Liver (tissue), 9 donors: ENCODE results near the gene IFT57. TPM values are rescaled to one million over a fixed set of nuclear protein-coding genes. Genes with fewer than 3 reads are reported as not detected.

Experiments used
- DNase-seq: peaks from one replicate; pipeline ENCODE4 v3.0.0-alpha.2; 2017; ENCODE audit warnings: low spot score
- H3K27ac ChIP-seq, 2 donors: one replicate each; pipeline ENCODE4 v1.7.0; 2013; ENCODE audit warnings: inconsistent platforms in 2 of 2, low read length in 2 of 2, control low read depth in 1 of 2, low read depth in 1 of 2, mild to moderate bottlenecking in 1 of 2
- H3K27me3 ChIP-seq, 4 donors: one replicate each; pipeline versions ENCODE4 v1.6.1 to v1.7.0; 2013; ENCODE audit warnings: low read length in 3 of 4, inconsistent platforms in 1 of 4, mild to moderate bottlenecking in 1 of 4, moderate library complexity in 1 of 4; ENCODE audit not compliant: control insufficient read depth in 4 of 4, insufficient read depth in 4 of 4
- H3K36me3 ChIP-seq, 4 donors: one replicate each; pipeline versions ENCODE4 v1.6.1 to v1.7.0; 2013; ENCODE audit warnings: low read length in 3 of 4, mild to moderate bottlenecking in 3 of 4, low read depth in 1 of 4, moderate library complexity in 1 of 4; ENCODE audit not compliant: control insufficient read depth in 4 of 4, insufficient read depth in 3 of 4
- H3K4me1 ChIP-seq, 4 donors: one replicate each; pipeline versions ENCODE4 v1.6.1 to v1.7.0; 2013; ENCODE audit warnings: low read length in 3 of 4, mild to moderate bottlenecking in 3 of 4, moderate library complexity in 1 of 4; ENCODE audit not compliant: control insufficient read depth in 4 of 4, insufficient read depth in 4 of 4
- H3K4me3 ChIP-seq, 3 donors: one replicate each; pipeline versions ENCODE4 v1.6.1 to v1.7.0; 2013; ENCODE audit warnings: low read length in 3 of 3, control low read depth in 1 of 3, low read depth in 1 of 3, mild to moderate bottlenecking in 1 of 3
- H3K9ac ChIP-seq, 2 donors: one replicate each; pipeline ENCODE4 v1.7.0; 2013; ENCODE audit warnings: low read length in 2 of 2, mild to moderate bottlenecking in 2 of 2, moderate library complexity in 2 of 2, control low read depth in 1 of 2, low read depth in 1 of 2
- H3K9me3 ChIP-seq, 4 donors: one replicate each; pipeline versions ENCODE4 v1.6.1 to v1.7.0; 2013; ENCODE audit warnings: low read length in 3 of 4; ENCODE audit not compliant: control insufficient read depth in 4 of 4
- CTCF ChIP-seq: fragments of 150-350 bp; IDR thresholded peaks from 2 replicates; pipeline ENCODE4 v1.5.1; 2017; ENCODE audit warnings: improper control_type of control experiment, low read depth, low read length; ENCODE audit not compliant: missing input control
- EGR1 ChIP-seq, 2 donors: IDR thresholded peaks; 2 replicates each; pipeline ENCODE4 v1.6.1; 2016 to 2018; ENCODE audit warnings: antibody characterized with exemption in 2 of 2, low read depth in 2 of 2
- FOXA1 ChIP-seq: IDR thresholded peaks from 2 replicates; pipeline ENCODE4 v1.6.1; 2016; ENCODE audit warnings: antibody characterized with exemption
- FOXA2 ChIP-seq: IDR thresholded peaks from 2 replicates; pipeline ENCODE4 v1.6.1; 2016; ENCODE audit warnings: antibody characterized with exemption
- GABPA ChIP-seq, 2 donors: IDR thresholded peaks in 1 of 2; conservative IDR thresholded peaks in 1 of 2; 2 replicates each; pipeline ENCODE4 v1.6.1; 2016; ENCODE audit warnings: antibody characterized with exemption in 2 of 2, mild to moderate bottlenecking in 1 of 2, moderate library complexity in 1 of 2
- HNF4A ChIP-seq, 2 donors: conservative IDR thresholded peaks; 2 replicates each; pipeline ENCODE4 v1.6.1; 2016; ENCODE audit warnings: antibody characterized with exemption in 2 of 2, mild to moderate bottlenecking in 2 of 2
- HNF4G ChIP-seq: IDR thresholded peaks from 2 replicates; pipeline ENCODE4 v1.6.1; 2016; ENCODE audit warnings: antibody characterized with exemption
- JUND ChIP-seq, 2 donors: IDR thresholded peaks; 2 replicates each; pipeline ENCODE4 v1.6.1; 2016; ENCODE audit warnings: antibody characterized with exemption in 2 of 2
- NR2F2 ChIP-seq: IDR thresholded peaks from 2 replicates; pipeline ENCODE4 v1.6.1; 2016; ENCODE audit warnings: antibody characterized with exemption
- SP1 ChIP-seq: IDR thresholded peaks from 2 replicates; pipeline ENCODE4 v1.6.1; 2018; ENCODE audit warnings: antibody characterized with exemption, mild to moderate bottlenecking
- TAF1 ChIP-seq: conservative IDR thresholded peaks from 2 replicates; pipeline ENCODE4 v1.6.1; 2016; ENCODE audit warnings: antibody characterized with exemption, mild to moderate bottlenecking
- WGBS: extraction: QIAGEN DNeasy Blood & Tissue Kit; methylation state at CpG from one replicate; pipeline ENCODE4 v1.1.7; 2013; 5-methylcytosine and 5-hydroxymethylcytosine counted together
- polyA plus RNA-seq, 2 donors: library from polyadenylated mRNA; stranded (reverse) in 1 of 2; unstranded in 1 of 2; fragments of 200-250 nt in 1 of 2; fragments of >200 nt in 1 of 2; fragmentation: Nextera tagmentation in 1 of 2; extraction: Ambion mirVana in 1 of 2; gene quantifications; one replicate each; pipeline versions ENCODE4 v1.2.1 to v1.2.3, GENCODE V29; 2013 to 2015
- total RNA-seq, 2 donors: library from RNA; depleted of rRNA; stranded (reverse); fragments of >200 nt; gene quantifications; one replicate each; pipeline ENCODE4 v1.2.3, GENCODE V29; 2014
- TF ChIP-seq, protein P1 (sequence below): IDR thresholded peaks from 2 replicates; pipeline ENCODE4 v1.6.1; 2016; ENCODE audit warnings: antibody characterized with exemption
- TF ChIP-seq, protein P2 (sequence below): IDR thresholded peaks from 2 replicates; pipeline ENCODE4 v1.6.1; 2016; ENCODE audit warnings: antibody characterized with exemption, mild to moderate bottlenecking
- donor health status: healthy.
- donor health status: healthy.
- donor health status: healthy.
- donor health status: healthy.
- donor health status: healthy.

Gene IFT57
- total and polyA plus RNA-seq, 4 donors = 5.2 to 9.2 (median 7.3) TPM

DNA sequence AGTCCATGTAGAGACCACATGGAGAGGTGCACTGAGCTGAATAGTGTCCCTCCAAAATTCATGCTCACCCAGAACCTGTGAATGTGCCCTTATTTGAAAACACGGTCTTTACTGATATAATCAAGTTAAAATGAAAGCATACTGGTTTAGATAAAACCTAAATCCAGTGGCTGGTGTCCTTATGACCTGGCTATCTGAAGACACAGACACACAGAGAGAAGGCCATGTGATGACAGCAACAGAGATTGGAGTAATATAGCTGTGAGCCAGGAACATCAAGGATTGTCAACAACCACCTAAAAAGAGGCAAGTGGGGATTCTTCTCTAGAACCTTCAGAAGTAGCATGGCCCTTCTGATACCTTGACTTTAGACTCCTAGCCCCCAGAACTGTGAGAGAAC is 76.6 kb downstream of the IFT57 start:
- H3K9ac ChIP-seq = no peak overlapping the region
- no peaks in the 10 kb centered on the region for H3K27me3 ChIP-seq
- H3K27ac ChIP-seq = no peak overlapping the region
- no peak for TF ChIP-seq FOXA1
- TF ChIP-seq, protein P1, sequence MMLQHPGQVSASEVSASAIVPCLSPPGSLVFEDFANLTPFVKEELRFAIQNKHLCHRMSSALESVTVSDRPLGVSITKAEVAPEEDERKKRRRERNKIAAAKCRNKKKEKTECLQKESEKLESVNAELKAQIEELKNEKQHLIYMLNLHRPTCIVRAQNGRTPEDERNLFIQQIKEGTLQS = no peak
- TF ChIP-seq SP1 = no peak
- TF ChIP-seq HNF4G = no peak
- no peak for TF ChIP-seq FOXA2
- TF ChIP-seq JUND (IDR thresholded peaks at IDR 0.05) = no peak
- TF ChIP-seq EGR1 (IDR thresholded peaks at IDR 0.05; ENCODE audit: low read depth in 2 of 2) = no peak
- TF ChIP-seq, protein P2, sequence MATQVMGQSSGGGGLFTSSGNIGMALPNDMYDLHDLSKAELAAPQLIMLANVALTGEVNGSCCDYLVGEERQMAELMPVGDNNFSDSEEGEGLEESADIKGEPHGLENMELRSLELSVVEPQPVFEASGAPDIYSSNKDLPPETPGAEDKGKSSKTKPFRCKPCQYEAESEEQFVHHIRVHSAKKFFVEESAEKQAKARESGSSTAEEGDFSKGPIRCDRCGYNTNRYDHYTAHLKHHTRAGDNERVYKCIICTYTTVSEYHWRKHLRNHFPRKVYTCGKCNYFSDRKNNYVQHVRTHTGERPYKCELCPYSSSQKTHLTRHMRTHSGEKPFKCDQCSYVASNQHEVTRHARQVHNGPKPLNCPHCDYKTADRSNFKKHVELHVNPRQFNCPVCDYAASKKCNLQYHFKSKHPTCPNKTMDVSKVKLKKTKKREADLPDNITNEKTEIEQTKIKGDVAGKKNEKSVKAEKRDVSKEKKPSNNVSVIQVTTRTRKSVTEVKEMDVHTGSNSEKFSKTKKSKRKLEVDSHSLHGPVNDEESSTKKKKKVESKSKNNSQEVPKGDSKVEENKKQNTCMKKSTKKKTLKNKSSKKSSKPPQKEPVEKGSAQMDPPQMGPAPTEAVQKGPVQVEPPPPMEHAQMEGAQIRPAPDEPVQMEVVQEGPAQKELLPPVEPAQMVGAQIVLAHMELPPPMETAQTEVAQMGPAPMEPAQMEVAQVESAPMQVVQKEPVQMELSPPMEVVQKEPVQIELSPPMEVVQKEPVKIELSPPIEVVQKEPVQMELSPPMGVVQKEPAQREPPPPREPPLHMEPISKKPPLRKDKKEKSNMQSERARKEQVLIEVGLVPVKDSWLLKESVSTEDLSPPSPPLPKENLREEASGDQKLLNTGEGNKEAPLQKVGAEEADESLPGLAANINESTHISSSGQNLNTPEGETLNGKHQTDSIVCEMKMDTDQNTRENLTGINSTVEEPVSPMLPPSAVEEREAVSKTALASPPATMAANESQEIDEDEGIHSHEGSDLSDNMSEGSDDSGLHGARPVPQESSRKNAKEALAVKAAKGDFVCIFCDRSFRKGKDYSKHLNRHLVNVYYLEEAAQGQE = no peak
- no peak for TF ChIP-seq NR2F2
- TF ChIP-seq CTCF = no peak
- no peak for TF ChIP-seq TAF1
- no peak overlapping the region for H3K4me3 ChIP-seq
- no peak for DNase-seq
- H3K36me3 ChIP-seq = no peaks in the 10 kb centered on the region
- H3K9me3 ChIP-seq = peaks cover 0 to 5% (median 0%) of the 10 kb centered on the region in 4 donors
- 78% methylated on average over 1 of the region's 1 CpG for WGBS
- H3K4me1 ChIP-seq = no peaks in the 10 kb centered on the region

DNA sequence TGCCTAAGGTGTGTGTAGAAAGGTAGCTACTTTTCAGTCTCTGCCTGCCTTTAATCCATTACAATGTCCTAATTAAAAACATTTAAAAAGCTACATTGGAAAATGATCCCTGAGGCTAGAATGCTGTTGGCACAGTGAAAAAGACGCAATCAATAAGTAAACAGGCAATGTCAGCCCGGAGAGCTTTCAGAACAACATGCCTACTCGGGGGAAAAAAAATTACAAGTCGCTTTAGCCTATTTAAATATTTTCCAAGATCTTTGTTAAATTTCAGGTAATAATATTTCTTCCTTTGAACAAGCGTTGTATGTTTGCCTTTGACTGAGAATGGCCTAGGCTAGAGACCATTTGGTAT is 84.8 kb downstream of the IFT57 start:
- Histone ChIP-seq H3K9ac (no peak overlapping the region), H3K27me3 (no peaks in the 10 kb centered on the region), H3K9me3 (no peaks in the 10 kb centered on the region), H3K4me3 (peak overlapping the region in 1 of 3 donors; percentile 6), H3K36me3 (no peaks in the 10 kb centered on the region), H3K27ac (no peak overlapping the region), H3K4me1 (peaks cover 0 to 2% (median 0%) of the 10 kb centered on the region in 4 donors)
- no peak for DNase-seq
- WGBS = 28% methylated on average over 5 of the region's 5 CpGs
- no peak for TF ChIP-seq GABPA (IDR thresholded peaks at IDR 0.05 in 1 of 2, conservative IDR thresholded peaks at IDR 0.05 in 1 of 2)
- peak; percentile 30 for TF ChIP-seq FOXA2
- TF ChIP-seq HNF4A (conservative IDR thresholded peaks at IDR 0.05) = no peak
